Activated effector memory CD4-positive, alpha-beta T cell treated with Interleukin-2 at 50 U/mL for 16 hours (primary cell): ENCODE data around the gene RRAGD.

Experiments
- DNase-seq: peaks from one replicate; pipeline ENCODE4 v3.0.0-alpha.2; 2020

RRAGD gene

GRCh38 chr6:89328976-89329375 lies 83.1 kb downstream of the RRAGD start:
- DNase-seq, result no peak

DNA sequence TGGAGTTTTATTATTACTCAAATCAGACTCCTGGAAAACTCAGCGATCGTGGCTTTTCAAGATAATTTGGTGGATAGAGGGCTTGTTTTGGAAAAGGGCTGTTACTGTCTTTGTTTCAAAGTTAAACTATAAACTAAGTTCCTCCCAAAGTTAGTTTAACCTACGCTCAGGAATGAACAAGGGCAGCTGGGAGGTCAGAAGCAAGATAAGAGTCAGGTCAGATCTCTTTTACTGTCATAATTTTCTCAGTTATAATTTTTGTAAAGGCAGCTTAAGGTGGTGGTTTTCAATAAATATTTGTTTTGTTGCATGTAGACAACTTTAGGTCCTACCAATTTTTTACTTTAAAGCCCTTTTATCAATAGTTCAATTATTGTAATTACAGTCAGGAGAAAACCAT lies 87.8 kb downstream of the RRAGD start:
- DNase-seq, result no peak

DNA sequence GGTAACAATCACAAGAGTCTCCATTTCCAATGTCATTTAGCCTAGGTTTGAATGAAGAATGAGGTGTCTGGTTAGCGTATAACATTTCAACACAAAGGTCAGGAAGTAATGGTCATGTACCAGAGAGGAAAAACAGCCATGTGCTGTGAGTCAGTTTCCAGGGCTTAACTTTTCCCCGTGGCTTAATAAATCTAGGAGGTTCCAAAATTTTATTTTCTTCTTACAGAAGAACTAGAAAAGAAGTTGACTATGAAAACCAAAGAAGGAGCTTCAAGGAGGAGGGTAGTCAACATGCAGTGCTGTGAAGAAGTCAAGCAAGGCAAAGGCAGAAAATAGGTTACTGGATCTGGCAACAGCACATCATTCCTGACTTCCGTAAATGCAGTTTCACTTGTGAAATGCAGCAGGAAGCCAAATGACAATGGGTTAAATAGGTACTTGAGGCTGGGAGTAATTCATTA lies 88.5 kb downstream of the RRAGD start:
- no peak for DNase-seq

DNA sequence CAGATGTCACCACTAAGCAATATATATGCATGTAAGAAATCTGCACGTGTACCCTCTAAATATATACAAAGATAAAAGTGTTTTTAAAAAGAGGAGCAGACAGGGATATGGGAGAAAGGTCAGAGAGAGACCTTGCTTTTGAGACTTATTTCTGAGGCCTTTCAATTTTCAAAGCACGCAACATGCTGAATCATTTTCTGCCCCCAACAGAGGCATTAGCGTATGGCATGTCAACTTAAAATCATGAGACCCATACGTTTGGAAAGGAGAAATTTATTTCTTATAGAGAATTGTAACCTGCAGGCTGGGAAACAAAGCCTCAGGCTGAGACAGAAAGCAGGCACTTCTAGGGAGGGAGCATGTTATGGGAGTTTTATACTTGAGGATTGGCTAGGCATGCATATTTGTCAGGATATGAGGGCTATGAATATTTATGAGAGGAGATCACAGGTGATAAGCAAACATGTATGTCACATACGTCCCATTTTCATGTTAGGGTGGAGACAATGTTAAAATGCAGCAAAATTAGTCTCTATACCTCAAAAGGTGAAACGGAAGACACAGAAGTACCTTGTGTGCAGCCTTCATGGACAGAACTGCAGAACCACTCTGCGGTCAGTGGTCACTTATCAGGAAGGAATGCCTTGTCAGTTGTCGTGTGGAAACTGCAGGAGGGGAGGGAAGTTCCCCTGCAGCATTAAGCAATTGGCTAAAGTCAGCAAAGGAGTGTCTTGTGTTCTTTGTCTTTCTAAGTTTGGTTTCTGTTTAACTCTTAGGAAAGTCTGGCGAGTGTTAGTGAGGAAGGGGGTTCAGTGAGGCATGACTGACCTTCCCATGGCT lies 90.7 kb downstream of the RRAGD start:
- no peak for DNase-seq

GRCh38 chr6:89320012-89320559 lies 92.0 kb downstream of the RRAGD start:
- no peak for DNase-seq

GRCh38 chr6:89317067-89317466 lies 95.0 kb downstream of the RRAGD start:
- DNase-seq, result no peak

DNA sequence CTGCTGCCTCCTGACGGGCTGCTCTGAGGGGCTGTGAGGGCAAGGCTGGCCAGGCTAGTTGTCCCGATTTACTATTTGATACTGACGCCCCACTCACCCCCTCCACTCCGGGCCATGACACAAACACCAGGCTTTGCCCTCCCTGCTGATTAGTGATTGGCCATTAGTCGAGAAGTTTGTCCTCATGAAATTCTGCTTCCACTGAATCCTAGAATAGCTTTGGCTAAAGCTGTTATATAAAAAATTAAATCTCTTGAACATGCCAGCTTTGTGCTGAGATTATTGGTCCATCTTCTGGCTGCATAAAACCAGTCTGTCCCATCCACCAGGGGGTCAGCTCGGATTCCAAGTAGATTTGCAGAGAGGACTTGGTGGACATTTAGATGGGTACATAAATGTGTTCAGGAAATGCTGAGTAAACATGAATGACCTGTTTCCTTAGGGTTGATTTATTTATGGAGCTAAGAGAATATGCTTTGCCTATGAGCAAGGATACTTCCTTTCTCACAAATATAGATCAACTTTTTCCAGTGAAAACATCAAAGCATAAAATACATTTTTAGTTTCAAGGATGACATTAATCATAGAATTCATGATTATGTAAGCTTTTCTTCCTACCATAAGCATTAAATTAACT lies 96.7 kb downstream of the RRAGD start, which contains the start of gene GABRR2:
GABRR2 (minus strand) TSS at position 51 of the 637 bp plus-strand sequence. CDS start 134 bp downstream, outside the sequence.
- no peak for DNase-seq

- no peak for DNase-seq
These were observed 97.4 kb downstream of the RRAGD start for GRCh38 chr6:89314692-89315091.
